Aorta (tissue), 5 donors: ENCODE data around the gene ACTL6B. TPM values are rescaled to one million over a fixed set of nuclear protein-coding genes. Genes with fewer than 3 reads are reported as not detected.
A peak's percentile ranks its signal among the peaks of the same experiment; 100 is the strongest.

ENCODE experiments used
- ATAC-seq: fragments of 200-7000 bp; cut with Tn5 transposase; one replicate; pipeline ENCODE4 v1.9.1; 2022; ENCODE audit warnings: moderate library complexity; ENCODE audit not compliant: low FRiP score
- DNase-seq, 2 donors: peaks; one replicate each; pipeline ENCODE4 v3.0.0-alpha.2; 2020
- H3K27ac ChIP-seq, 2 donors: one replicate each; pipeline ENCODE4 v1.5.1; 2013; ENCODE audit warnings: low read length in 2 of 2, mild to moderate bottlenecking in 2 of 2, moderate library complexity in 2 of 2, control low read depth in 1 of 2, inconsistent platforms in 1 of 2, low read depth in 1 of 2
- H3K27me3 ChIP-seq, 2 donors: one replicate each; pipeline ENCODE4 v1.6.1; 2013; ENCODE audit warnings: control low read depth in 1 of 2, low read length in 1 of 2, mild to moderate bottlenecking in 1 of 2, moderate library complexity in 1 of 2; ENCODE audit not compliant: insufficient read depth in 2 of 2, control insufficient read depth in 1 of 2
- H3K36me3 ChIP-seq, 2 donors: one replicate each; pipeline ENCODE4 v1.6.1; 2013; ENCODE audit warnings: control low read depth in 1 of 2, low read length in 1 of 2, mild to moderate bottlenecking in 1 of 2; ENCODE audit not compliant: insufficient read depth in 2 of 2, control insufficient read depth in 1 of 2
- H3K4me1 ChIP-seq, 2 donors: one replicate each; pipeline ENCODE4 v1.6.1; 2013; ENCODE audit warnings: low read length in 2 of 2, control low read depth in 1 of 2, mild to moderate bottlenecking in 1 of 2, moderate library complexity in 1 of 2; ENCODE audit not compliant: insufficient read depth in 2 of 2, control insufficient read depth in 1 of 2
- H3K4me3 ChIP-seq, 2 donors: one replicate each; pipeline ENCODE4 v1.5.1; 2013; ENCODE audit warnings: low read length in 2 of 2, control low read depth in 1 of 2, mild to moderate bottlenecking in 1 of 2
- H3K9me3 ChIP-seq: one replicate; pipeline ENCODE4 v1.6.1; 2013; ENCODE audit warnings: mild to moderate bottlenecking, low read length; ENCODE audit not compliant: control insufficient read depth
- WGBS, 2 donors: extraction: QIAGEN DNeasy Blood & Tissue Kit; methylation state at CpG; one replicate each; pipeline ENCODE4 v1.1.7; 2013; 5-methylcytosine and 5-hydroxymethylcytosine counted together
- intact Hi-C, 2 donors: fragments of 100-400 bp; cut with DNase I; formaldehyde crosslinking; loops; one replicate each; pipeline versions ENCODE4 v1.14.2 to v1.15.0; 2022
- polyA plus RNA-seq, 2 donors: library from polyadenylated mRNA; stranded (reverse); fragments of 200-250 nt; gene quantifications; one replicate each; pipeline ENCODE4 v1.2.3, GENCODE V29; 2013
- total RNA-seq, 2 donors: library from RNA; stranded (reverse); fragmentation: NEBNext Ultra II Directional; extraction: Animal tissue kit (Norgen Biotek cat#: 25700); gene quantifications; one replicate each; pipeline ENCODE4 v1.2.1, GENCODE V29; 2021
- donor health status: healthy with polysubstance abuse.
- donor health status: Bipolar disorder and iron deficiency.
- donor health status: DM: no; HTN: no; CAD: no.
- donor health status: DM: no; HTN: no; CAD: no.
- donor health status: DM: yes; HTN: yes; CAD: no.

Gene ACTL6B
- total and polyA plus RNA-seq, 4 donors: not detected

DNA sequence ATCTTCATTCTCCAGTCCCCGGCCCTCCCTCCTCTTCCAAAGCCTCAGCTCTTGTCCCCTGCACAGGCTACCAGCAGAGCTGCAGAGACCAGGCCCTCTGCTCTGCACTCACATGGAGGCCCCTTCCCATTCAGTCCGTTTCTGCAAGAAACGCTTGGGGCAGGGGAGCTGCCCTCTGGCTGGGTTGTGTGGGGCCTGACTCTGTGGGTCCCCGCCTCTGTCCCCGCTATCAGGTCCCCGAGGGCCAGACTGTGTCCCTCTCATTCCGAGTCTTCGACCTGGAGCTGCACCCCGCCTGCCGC is 52.6 kb downstream of the ACTL6B start:
- no peaks in the 10 kb centered on the region for H3K4me1 ChIP-seq
- intact Hi-C loops: no loop called here
- no peak for DNase-seq
- H3K36me3 ChIP-seq: no peaks in the 10 kb centered on the region
- H3K9me3 ChIP-seq: no peaks in the 10 kb centered on the region
- no peaks in the 10 kb centered on the region for H3K27me3 ChIP-seq
- H3K4me3 ChIP-seq: peak overlapping the region; percentile 0 to 51
- WGBS, 2 donors: 7 to 8% methylated on average over 10 of the region's 10 CpGs
- ATAC-seq: no peak
- H3K27ac ChIP-seq: peak overlapping the region in 1 of 2 donors; percentile 85

DNA sequence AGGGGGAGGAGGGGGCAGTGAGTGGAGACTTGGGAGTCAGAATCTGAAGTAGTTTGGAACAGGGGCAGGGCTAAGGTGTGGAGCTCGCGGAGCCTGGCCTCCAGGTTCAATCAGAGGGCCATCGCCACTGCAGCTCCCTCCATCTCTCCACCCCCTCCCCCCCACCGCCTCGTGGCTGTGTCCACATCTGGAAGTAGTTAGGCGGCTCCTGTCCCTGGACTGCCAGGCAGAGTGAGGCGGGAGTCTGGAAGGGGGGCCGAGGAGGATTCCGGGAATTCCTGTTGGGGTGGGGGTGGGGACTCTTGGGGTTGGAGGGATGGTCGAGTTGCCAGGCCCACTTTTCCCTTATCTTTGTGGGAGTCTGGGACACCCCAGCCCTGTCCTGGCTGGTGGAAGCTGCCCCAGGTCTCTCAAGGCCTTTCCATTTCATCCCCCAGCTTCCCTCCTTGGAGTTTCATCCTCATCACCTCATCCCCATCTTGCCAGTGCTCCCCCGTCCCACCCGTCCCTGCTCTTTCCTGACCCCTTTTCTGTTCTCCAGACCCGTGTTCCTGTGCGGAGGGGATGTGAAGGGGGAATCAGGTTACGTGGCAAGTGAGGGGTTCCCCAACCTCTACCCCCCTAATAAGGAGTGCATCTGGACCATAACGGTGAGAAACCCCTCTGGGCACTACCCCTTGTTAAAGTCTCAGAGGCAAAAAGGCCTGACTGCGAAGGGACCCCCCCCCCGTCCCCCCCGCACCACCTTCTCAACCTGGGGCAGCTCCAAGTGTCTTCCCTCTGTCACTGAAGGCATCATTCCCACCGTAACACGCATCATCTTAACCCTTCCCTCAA is 53.1 kb downstream of the ACTL6B start:
- Histone ChIP-seq H3K9me3 (no peaks in the 10 kb centered on the region), H3K4me3 (peak overlapping the region in 1 of 2 donors; percentile 51), H3K4me1 (no peaks in the 10 kb centered on the region), H3K27me3 (no peaks in the 10 kb centered on the region), H3K36me3 (no peaks in the 10 kb centered on the region), H3K27ac (peak overlapping the region in 1 of 2 donors; percentile 85)
- peak; percentile 74 for ATAC-seq
- intact Hi-C loops: no loop called here
- 21 to 23% methylated on average over 21 of the region's 21 CpGs for WGBS, 2 donors
- DNase-seq: peak; percentile 87 to 90

DNA sequence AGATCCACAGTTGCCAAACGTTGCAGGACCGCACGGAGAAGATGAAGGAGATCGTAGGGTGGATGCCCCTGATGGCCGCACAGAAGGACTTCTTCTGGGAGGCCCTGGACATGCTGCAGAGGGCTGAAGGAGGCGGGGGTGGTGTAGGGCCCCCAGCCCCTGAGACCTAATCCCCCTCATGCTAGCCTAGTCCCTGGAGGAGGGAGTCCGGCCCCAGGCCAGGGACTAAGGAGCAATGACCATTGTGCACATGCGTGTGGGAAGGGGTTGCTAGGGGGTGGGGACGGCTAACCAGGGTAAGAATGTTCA is 55.6 kb downstream of the ACTL6B start:
- Histone ChIP-seq H3K27ac (no peak overlapping the region), H3K27me3 (no peaks in the 10 kb centered on the region), H3K9me3 (no peaks in the 10 kb centered on the region), H3K36me3 (no peaks in the 10 kb centered on the region), H3K4me3 (no peak overlapping the region), H3K4me1 (no peaks in the 10 kb centered on the region)
- DNase-seq (no peak), ATAC-seq (no peak)
- intact Hi-C loops: no loop called here
- WGBS, 2 donors: 73 to 77% methylated on average over 9 of the region's 9 CpGs

DNA sequence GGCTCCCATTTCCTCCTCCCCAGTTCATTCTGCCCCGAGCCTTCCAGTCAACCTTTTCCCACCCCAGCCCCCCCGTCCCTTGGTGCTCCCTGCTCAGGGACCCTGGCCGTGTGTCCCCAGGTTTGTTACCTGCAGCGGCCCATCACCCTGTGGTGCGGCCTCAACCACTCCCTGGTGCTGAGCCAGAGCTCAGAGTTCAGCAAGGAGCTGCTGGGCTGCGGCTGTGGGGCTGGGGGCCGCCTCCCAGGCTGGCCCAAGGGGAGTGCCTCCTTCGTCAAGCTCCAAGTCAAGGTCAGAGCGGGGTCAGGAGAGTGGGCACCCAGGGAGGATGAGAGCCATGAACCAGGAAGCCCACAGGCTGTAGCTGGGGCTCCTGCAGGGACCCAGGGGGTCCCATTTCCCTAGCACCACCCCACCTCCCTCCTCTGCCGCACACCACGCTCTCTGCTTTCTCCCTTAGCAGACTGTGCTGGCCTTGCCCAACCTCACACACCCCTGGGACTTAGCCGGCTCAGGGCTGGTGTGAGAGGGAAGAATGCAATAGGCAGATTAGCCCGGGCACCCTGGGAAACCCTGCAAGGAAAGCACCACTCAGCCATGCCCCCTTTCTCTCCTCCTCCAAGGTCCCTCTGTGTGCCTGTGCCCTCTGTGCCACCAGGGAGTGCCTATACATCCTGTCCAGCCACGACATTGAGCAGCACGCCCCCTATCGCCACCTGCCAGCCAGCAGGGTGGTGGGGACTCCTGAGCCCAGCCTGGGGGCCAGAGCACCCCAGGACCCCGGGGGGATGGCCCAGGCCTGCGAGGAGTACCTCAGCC is 56.1 kb downstream of the ACTL6B start:
- no peak for ATAC-seq
- DNase-seq: no peak
- Histone ChIP-seq H3K27me3 (no peaks in the 10 kb centered on the region), H3K27ac (no peak overlapping the region), H3K4me3 (no peak overlapping the region), H3K4me1 (no peaks in the 10 kb centered on the region), H3K9me3 (no peaks in the 10 kb centered on the region), H3K36me3 (no peaks in the 10 kb centered on the region)
- intact Hi-C loops: no loop called here
- 57 to 58% methylated on average over 18 of the region's 18 CpGs for WGBS, 2 donors

DNA sequence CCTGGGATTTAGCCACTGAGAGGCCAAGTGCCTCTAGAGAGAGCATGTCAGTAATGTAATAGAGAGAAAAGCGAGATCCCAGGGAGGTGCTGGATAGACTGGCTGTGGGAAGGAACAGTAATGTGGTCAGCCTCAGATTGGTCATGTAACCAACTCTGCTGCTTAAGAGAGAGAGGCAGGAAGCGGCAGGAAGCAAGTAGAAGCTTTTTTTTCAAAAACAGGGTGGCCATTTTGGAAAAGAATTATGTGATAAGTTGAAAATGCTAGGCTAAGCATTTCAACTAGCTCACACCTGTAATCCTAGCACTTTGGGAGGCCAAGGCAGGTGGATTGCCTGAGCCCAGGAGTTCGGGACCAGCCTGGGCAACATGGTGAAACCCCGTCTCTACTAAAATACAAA is 57.8 kb downstream of the ACTL6B start:
- H3K27me3 ChIP-seq: no peaks in the 10 kb centered on the region
- intact Hi-C loops: no loop called here
- H3K9me3 ChIP-seq: no peaks in the 10 kb centered on the region
- H3K4me1 ChIP-seq: no peaks in the 10 kb centered on the region
- ATAC-seq (no peak), DNase-seq (no peak)
- H3K27ac ChIP-seq: no peak overlapping the region
- H3K36me3 ChIP-seq: no peaks in the 10 kb centered on the region
- WGBS, 2 donors: 88 to 90% methylated on average over 4 of the region's 4 CpGs
- no peak overlapping the region for H3K4me3 ChIP-seq

DNA sequence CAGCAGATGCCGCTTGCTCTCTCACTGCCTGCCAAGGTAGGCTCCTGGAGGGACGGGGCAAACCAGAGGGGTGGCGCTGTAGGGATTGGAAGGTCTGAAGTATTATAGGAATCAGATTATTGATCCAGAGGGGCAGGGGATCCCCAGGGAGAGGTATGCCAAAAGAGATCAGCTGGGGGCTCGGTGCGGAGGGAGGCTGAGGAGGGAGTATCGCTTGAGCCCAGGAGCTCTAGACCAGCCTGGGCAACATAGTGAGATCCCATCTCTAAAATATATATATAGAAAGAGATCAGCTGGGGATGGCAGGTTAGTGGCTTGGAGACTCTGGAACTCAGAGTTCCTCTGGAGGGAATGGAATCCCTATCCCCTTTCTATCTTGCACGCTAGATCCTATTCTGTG is 61.1 kb downstream of the ACTL6B start:
- WGBS, 2 donors: 96 to 97% methylated on average over 7 of the region's 7 CpGs
- intact Hi-C loops: no loop called here
- Histone ChIP-seq H3K27me3 (no peaks in the 10 kb centered on the region), H3K27ac (no peak overlapping the region), H3K36me3 (no peaks in the 10 kb centered on the region), H3K4me3 (no peak overlapping the region), H3K9me3 (no peaks in the 10 kb centered on the region), H3K4me1 (no peaks in the 10 kb centered on the region)
- DNase-seq: no peak
- ATAC-seq: no peak

Other genes starting within 250 kb of the ACTL6B start
- 1 to 10 TPM; 2.2 to 4.4 TPM for gene ZCWPW1, start 227.7 kb downstream of the ACTL6B start, total RNA-seq
- 10 to 100 TPM in 1 of 2 donors, 1 to 10 TPM in 1; 4.0 to 18.7 TPM for gene ZCWPW1, start 227.7 kb downstream of the ACTL6B start, polyA plus RNA-seq
- 10 to 100 TPM; 26.3 to 31.8 TPM for gene MEPCE, start 226.6 kb downstream of the ACTL6B start, total RNA-seq
- 10 to 100 TPM; 13.0 to 27.2 TPM for gene MEPCE, start 226.6 kb downstream of the ACTL6B start, polyA plus RNA-seq
- 10 to 100 TPM; 24.7 to 29.7 TPM for gene PPP1R35, start 220.0 kb downstream of the ACTL6B start, total RNA-seq
- gene PPP1R35, start 220.0 kb downstream of the ACTL6B start, polyA plus RNA-seq: 10 to 100 TPM; 16.0 to 69.5 TPM
- 1 to 10 TPM; 1.0 to 2.0 TPM for gene SPACDR, start 192.2 kb downstream of the ACTL6B start, total RNA-seq
- gene SPACDR, start 192.2 kb downstream of the ACTL6B start, polyA plus RNA-seq: under 1 TPM in 1 of 2 donors, not detected in 1; 0.31 TPM
- 10 to 100 TPM; 31.2 to 46.5 TPM for gene TSC22D4, start 177.2 kb downstream of the ACTL6B start, total RNA-seq
- 10 to 100 TPM; 18.8 to 35.5 TPM for gene TSC22D4, start 177.2 kb downstream of the ACTL6B start, polyA plus RNA-seq
- 1 to 10 TPM in 1 of 2 donors, under 1 TPM in 1; 0.75 to 1.3 TPM for gene NYAP1, start 172.5 kb downstream of the ACTL6B start, total RNA-seq
- under 1 TPM; 0.18 to 0.25 TPM for gene NYAP1, start 172.5 kb downstream of the ACTL6B start, polyA plus RNA-seq
- gene AGFG2, start 117.2 kb downstream of the ACTL6B start, total RNA-seq: 10 to 100 TPM; 28.4 to 29.2 TPM
- 10 to 100 TPM in 1 of 2 donors, 1 to 10 TPM in 1; 6.4 to 14.6 TPM for gene AGFG2, start 117.2 kb downstream of the ACTL6B start, polyA plus RNA-seq
- 1 to 10 TPM; 2.1 to 7.5 TPM for gene SAP25, start 82.5 kb downstream of the ACTL6B start, total RNA-seq
- 1 to 10 TPM in 1 of 2 donors, under 1 TPM in 1; 0.75 to 9.9 TPM for gene SAP25, start 82.5 kb downstream of the ACTL6B start, polyA plus RNA-seq
- 10 to 100 TPM; 39.1 to 56.0 TPM for gene LRCH4, start 70.3 kb downstream of the ACTL6B start, total RNA-seq
- gene LRCH4, start 70.3 kb downstream of the ACTL6B start, polyA plus RNA-seq: 10 to 100 TPM; 26.3 to 68.2 TPM
- under 1 TPM in 1 of 2 donors, not detected in 1; 0.81 TPM for gene FBXO24, start 70.1 kb downstream of the ACTL6B start, total RNA-seq
- gene FBXO24, start 70.1 kb downstream of the ACTL6B start, polyA plus RNA-seq: 1 to 10 TPM in 1 of 2 donors, not detected in 1; 1.2 TPM
- 100 to 1,000 TPM in 1 of 2 donors, 10 to 100 TPM in 1; 75.1 to 277 TPM for gene PCOLCE, start 54.1 kb downstream of the ACTL6B start, total RNA-seq
- 100 to 1,000 TPM in 1 of 2 donors, 10 to 100 TPM in 1; 34.3 to 341 TPM for gene PCOLCE, start 54.1 kb downstream of the ACTL6B start, polyA plus RNA-seq
- gene MOSPD3, start 43.9 kb downstream of the ACTL6B start, total RNA-seq: 10 to 100 TPM; 15.1 to 19.1 TPM
- gene MOSPD3, start 43.9 kb downstream of the ACTL6B start, polyA plus RNA-seq: 10 to 100 TPM; 14.0 to 33.0 TPM
- gene TFR2, start 14.9 kb downstream of the ACTL6B start, total RNA-seq: 1 to 10 TPM in 1 of 2 donors, under 1 TPM in 1; 0.45 to 2.1 TPM
- gene TFR2, start 14.9 kb downstream of the ACTL6B start, polyA plus RNA-seq: not detected
- gene GNB2, start 17.3 kb upstream of the ACTL6B start, total RNA-seq: 100 to 1,000 TPM; 185 to 204 TPM
- gene GNB2, start 17.3 kb upstream of the ACTL6B start, polyA plus RNA-seq: 100 to 1,000 TPM; 107 to 227 TPM
- gene GIGYF1, start 37.8 kb upstream of the ACTL6B start, total RNA-seq: 10 to 100 TPM; 36.0 to 48.1 TPM
- 10 to 100 TPM in 1 of 2 donors, 1 to 10 TPM in 1; 6.6 to 51.6 TPM for gene GIGYF1, start 37.8 kb upstream of the ACTL6B start, polyA plus RNA-seq
- gene POP7, start 49.7 kb upstream of the ACTL6B start, total RNA-seq: 10 to 100 TPM; 16.4 to 17.9 TPM
- 10 to 100 TPM; 29.6 to 31.8 TPM for gene POP7, start 49.7 kb upstream of the ACTL6B start, polyA plus RNA-seq
- gene EPO, start 64.0 kb upstream of the ACTL6B start, total RNA-seq: not detected
- under 1 TPM in 1 of 2 donors, not detected in 1; 0.26 TPM for gene EPO, start 64.0 kb upstream of the ACTL6B start, polyA plus RNA-seq
- not detected for gene ZAN, start 77.1 kb upstream of the ACTL6B start, total RNA-seq
- gene ZAN, start 77.1 kb upstream of the ACTL6B start, polyA plus RNA-seq: not detected
- 10 to 100 TPM; 44.8 to 71.6 TPM for gene EPHB4, start 171.1 kb upstream of the ACTL6B start, total RNA-seq
- 1 to 10 TPM; 4.3 to 4.5 TPM for gene EPHB4, start 171.1 kb upstream of the ACTL6B start, polyA plus RNA-seq
- gene SLC12A9, start 196.3 kb upstream of the ACTL6B start, total RNA-seq: 10 to 100 TPM; 20.3 to 34.3 TPM
- gene SLC12A9, start 196.3 kb upstream of the ACTL6B start, polyA plus RNA-seq: 10 to 100 TPM in 1 of 2 donors, 1 to 10 TPM in 1; 8.5 to 43.9 TPM
- 10 to 100 TPM; 77.3 to 80.3 TPM for gene TRIP6, start 210.9 kb upstream of the ACTL6B start, total RNA-seq
- 100 to 1,000 TPM in 1 of 2 donors, 10 to 100 TPM in 1; 39.3 to 136 TPM for gene TRIP6, start 210.9 kb upstream of the ACTL6B start, polyA plus RNA-seq
- 100 to 1,000 TPM in 1 of 2 donors, 10 to 100 TPM in 1; 95.5 to 118 TPM for gene SRRT, start 218.7 kb upstream of the ACTL6B start, total RNA-seq
- gene SRRT, start 218.7 kb upstream of the ACTL6B start, polyA plus RNA-seq: 100 to 1,000 TPM in 1 of 2 donors, 10 to 100 TPM in 1; 22.2 to 151 TPM
- 1 to 10 TPM; 2.0 to 2.6 TPM for gene UFSP1, start 233.3 kb upstream of the ACTL6B start, total RNA-seq
- 1 to 10 TPM; 1.5 to 2.0 TPM for gene UFSP1, start 233.3 kb upstream of the ACTL6B start, polyA plus RNA-seq
- gene ACHE, start 239.4 kb upstream of the ACTL6B start, total RNA-seq: 1 to 10 TPM; 2.0 to 2.6 TPM
- 1 to 10 TPM; 1.0 to 1.1 TPM for gene ACHE, start 239.4 kb upstream of the ACTL6B start, polyA plus RNA-seq